ENCODE measurements around the gene ERCC5.

ERCC5 gene

DNA sequence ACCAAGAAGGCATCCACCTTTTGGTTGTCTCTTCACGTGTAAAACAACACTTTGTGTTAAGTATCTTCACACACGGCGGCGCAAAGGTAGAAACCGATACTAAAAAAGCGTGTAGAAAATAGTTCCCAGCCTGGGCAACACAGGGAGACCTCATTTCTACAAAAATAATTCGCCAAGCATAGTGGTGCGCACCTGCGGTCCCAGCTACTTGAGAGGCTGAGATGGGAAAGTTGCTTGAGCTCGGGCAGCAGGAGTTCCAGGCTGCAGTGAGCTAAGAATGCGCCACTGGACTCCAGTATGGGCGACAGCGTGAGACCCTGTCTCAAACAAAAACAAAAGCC, 573 bp upstream of the ERCC5 start:
- DNase-seq (ENCODE audit: low spot score) = no peak

DNA sequence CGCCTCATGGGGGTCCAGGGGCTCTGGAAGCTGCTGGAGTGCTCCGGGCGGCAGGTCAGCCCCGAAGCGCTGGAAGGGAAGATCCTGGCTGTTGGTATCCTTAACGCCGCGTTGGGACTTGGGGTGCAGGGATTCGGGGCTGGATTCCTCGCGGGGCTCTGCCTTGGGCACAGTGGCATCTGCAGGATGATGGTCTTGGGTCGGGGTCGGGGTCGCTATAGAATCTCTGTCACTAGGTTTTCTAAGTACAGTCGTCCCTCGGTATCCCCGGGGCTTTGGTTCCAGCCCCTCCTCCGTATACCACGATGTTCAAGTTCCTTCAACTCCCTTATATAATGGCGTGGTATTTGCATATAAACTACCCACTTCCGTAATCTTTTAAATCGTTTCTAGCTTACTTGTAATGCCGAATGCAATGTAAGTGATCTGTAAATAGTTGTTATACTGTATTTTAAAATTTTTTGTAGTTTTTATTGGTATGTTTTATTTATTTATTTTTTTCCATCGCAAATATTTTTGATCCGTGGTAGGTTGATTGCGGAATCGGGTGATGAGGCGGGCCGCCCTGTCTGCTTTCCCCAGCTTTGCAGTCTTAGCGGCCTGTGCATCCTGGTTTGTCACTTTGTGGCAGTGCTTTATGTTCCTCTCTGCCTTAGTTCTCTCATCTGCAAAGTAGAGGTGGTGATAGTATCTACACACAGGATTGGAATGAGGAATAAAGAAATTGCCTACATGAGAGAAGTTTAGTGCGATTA, 606 bp downstream of the ERCC5 start:
- peak; percentile 53 for DNase-seq (ENCODE audit: low spot score)

DNA sequence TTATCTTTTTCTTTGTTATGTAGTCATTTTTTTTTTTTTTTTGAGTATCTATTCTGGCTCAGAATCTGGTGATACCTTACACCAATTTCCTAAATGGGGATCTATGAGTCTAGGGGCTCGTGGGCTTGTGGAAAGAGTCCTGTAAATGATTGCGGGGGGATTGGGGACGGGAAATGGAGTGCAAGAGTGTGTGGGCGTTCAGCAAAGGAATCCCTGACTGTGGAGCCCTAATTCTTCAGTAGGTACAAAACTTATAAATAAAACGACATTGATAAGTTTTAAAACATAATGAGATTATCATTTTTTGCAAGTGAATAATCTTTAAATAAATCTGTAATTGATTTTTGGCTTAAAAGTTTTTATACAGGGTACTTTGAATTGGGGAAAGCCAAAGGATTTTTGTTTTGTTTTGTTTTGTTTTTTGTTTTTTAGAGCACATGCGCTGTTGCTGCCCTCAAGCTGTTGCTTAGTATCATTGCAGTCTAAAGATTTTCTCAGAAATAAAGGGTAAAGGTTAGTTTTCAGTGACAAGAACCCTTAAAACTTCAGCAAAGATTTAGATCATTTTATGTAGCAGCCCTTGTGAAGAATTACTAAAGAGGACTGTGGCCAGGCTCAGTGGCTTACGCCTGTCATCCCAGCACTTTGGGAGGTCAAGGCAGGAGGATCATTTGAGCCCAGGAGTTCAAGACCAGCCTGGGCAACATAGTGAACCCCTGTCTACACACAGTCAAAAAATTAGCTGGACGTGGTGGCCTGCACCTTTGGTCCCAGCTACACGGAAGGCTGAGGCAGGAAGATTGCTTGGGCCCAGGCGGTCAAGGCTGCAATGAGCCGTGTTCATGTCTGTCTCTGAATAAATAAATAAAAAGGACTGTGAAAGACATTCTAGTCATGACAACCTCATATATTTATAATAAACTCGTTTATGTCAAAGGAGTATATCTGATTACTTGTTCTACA, 1.7 kb downstream of the ERCC5 start:
- no peak for DNase-seq (ENCODE audit: low spot score)

DNA sequence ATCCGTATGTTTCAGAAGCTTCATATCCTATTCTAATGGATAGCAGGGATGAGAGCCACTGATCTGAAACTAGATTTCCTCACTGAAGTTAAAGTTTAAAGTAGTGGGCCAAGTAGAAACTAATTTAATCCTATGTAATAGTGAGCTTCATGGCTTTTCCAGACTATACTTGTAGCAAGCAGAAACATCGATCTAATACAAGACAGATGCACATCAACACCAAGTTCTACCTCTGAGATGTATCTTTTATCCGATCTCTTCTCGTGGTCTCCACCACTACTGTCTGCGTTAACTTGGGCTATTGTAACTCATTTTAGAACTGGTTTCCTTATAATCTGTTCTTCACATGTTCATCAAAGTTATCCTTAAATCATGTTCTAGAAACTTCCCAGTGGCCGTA, 3.1 kb downstream of the ERCC5 start:
- DNase-seq (ENCODE audit: low spot score) = no peak

DNA sequence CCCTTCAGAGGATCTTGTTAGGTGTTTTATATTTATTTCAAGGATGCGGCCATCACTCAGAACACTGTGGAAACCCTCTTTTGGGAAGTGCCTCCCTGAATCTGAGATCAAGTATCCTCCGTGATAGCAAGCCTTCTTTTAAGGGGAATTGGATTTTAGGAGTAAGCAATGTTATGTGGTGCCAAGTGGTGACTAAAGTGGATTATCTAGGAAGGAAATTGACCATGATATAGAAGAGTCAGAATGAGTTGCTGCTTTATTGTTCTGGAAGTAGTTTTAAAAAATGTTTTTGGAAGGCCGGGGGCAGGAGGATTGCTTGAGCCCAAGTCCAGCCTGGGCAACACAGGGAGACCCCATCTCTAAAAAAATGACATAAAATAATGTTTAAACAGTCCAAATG, 6.7 kb downstream of the ERCC5 start:
- DNase-seq (ENCODE audit: low spot score) = no peak

DNA sequence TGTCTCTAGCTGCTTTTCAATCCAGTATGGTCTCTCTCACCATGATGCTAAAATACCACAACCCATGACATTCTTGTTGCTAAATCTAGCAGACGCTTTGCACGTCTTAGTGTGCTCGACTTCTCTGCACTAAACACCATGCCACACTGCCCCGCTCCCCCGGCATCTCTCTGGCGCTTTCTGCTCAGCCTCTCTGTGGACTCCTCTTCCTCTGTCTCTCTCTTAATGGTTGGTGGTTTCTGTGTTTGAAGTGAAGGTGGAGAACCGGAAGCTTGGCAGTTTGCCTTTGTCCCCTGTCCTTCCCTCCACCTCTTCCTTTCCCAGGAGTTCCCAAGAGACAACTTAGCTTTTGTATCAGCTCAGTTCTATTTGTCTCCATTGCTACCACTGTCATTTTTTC, 8.8 kb downstream of the ERCC5 start:
- no peak for DNase-seq (ENCODE audit: low spot score)

DNA sequence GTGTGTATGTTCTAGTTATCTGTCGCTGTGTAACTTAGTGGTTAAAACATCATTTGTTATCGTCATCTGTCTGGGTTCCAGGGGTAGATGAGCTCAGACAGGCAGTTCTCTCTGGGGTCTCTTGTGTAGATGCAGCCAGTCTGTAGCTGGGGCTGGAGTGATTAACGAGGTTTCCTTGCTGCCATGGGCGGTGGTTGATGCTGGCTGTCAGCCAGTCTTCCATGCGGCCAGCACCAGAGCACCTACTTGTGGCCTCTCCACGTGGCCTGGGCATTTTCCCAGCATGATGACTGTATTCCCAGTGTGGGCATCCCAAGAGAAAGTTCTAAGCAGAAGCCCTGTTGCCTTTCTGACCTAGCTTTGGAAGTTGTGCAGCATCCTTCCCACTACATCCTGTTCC, 10.7 kb downstream of the ERCC5 start:
- no peak for DNase-seq (ENCODE audit: low spot score)

DNA sequence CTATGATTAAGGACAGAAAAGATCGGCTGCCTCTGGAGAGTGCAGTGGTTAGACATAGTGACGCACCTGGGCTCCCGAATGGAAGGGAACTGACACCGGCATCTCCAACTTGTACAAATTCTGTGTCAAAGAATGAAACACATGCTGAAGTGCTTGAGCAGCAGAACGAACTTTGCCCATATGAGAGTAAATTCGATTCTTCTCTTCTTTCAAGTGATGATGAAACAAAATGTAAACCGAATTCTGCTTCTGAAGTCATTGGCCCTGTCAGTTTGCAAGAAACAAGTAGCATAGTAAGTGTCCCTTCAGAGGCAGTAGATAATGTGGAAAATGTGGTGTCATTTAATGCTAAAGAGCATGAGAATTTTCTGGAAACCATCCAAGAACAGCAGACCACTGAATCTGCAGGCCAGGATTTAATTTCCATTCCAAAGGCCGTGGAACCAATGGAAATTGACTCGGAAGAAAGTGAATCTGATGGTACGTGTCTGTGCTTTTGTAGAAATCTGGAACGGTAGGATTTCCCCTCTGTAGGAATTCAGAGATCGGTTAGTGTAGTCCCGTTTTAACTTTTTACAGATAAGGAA, 16.9 kb downstream of the ERCC5 start:
- DNase-seq (ENCODE audit: low spot score) = no peak

DNA sequence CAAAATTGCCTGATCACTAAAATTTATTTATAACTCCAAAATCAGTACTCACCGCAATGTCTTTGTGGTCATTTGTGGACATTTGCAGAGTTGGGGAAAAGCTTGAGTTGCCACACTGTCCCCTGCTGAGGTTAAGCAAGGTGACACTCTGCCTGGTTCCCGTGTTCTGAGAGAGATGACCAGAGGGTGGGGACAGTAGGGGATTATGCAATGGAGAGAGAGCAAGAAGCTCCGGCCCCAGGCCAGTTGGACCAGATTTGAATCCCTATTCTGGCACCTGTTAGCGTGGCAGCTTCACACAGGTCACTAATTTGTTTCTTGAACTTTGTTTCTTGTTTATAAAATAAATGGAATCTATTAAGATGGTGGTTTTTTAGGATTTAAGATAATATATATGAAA, 17.8 kb downstream of the ERCC5 start:
- no peak for DNase-seq (ENCODE audit: low spot score)

DNA sequence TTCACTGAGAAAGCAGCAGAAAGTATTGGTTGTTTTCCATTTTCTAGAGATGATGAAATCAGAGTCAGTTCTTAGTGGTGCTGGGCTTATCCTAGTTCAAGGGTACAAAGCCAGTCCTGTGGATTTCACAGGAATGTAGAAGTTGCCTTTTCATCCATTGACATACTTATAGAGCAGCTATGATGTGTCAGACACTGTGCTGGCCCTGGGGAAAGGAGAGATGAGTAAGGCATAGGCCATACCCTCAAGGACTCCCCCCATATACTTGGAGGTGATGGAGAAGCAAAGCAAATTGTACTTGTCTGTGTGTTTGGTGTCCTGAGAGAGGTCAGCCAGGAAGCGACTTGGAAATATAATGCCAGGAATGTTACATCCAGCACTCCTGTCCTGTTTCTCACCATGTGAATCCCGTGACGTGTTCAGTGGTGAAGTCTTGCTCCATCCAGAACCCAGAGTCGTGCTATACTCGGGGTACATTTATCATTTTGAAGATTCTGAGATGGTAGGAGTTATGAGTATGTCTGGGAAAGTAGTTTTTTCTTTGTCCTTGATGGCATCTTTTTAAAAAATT, 22.6 kb downstream of the ERCC5 start:
- no peak for DNase-seq (ENCODE audit: low spot score)

DNA sequence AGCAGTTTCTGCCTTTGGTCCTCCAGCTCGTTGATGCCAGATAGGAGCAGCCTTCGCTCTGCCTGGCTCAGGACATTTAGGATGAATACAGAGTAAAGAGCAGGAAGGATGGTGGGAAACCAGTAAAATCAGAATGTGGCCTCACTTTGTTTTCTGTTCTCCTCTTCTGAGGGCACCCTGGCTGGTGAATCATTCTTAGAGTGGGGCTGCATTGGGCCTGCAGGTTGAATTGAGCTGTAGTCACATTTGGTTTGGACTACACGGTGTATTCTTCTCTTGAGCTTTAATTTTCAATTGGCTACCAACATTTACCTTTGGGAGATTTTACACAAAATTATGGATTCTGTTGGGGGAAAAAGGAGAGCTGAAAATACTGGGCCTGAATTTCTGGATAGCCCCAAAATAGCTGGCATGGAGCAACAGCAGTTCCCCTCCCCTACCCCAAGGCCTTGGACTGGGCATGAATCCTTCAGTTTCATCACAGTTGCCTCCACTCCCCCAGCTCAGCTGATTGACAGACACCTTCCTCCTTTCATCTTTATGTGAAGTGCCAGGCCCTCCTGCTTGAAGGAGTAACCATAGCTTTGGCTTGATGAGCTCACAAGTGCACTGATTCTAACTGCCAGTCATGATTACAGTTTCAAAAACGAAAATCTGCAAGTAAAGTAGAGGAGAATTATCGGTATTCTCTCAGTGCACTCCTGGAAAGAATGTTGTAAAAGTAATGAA, 24.3 kb downstream of the ERCC5 start:
- DNase-seq (ENCODE audit: low spot score) = no peak

DNA sequence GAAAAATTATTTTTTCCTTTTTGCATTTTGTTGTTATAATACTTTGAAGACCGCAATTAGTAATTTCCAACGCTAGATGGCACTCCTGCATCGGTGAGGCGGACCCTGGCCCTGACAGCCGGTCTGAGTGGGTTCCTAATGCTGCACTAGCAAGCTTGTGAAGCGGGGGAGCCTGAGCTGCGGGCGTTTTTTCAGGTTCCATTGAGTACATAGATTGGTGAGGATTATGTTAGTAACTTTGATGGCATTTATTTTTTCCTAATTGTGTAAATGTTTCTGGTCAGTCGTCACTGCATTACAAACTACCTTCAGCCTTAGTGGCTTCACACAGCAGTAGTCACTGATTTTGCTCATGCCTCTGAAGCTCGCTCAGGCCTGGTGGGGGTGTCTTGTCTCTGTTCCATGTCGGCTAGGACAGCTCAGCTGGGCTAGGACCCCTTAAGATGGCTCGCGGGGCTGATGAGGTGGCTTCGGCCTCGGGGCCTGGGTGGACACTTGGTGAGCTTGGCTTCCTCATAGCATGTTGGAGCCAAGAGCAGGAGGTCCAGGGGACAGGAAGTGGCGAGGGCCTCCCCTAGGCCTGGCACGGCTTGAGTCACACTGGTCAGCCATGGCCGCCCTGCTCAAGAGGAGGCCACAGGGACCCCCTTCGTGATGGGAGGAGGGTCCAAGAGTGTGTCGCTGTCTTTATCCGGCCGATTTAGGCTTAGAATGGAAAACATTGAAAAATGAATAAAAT, 25.0 kb downstream of the ERCC5 start:
- DNase-seq (ENCODE audit: low spot score) = peak; percentile 85

DNA sequence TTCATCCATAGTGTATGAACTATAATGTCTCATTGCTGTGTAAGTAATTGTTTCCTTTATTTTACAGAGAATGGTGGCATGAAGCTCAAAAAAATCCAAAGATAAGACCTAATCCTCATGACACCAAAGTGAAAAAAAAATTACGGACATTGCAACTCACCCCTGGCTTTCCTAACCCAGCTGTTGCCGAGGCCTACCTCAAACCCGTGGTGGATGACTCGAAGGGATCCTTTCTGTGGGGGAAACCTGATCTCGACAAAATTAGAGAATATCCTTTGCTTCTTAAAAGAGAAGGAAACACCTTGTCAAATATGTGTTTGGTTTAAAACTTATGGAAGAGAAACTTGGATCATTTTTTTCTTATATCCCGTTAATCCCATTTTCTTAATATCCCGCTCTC, 26.3 kb downstream of the ERCC5 start:
- no peak for DNase-seq (ENCODE audit: low spot score)

DNA sequence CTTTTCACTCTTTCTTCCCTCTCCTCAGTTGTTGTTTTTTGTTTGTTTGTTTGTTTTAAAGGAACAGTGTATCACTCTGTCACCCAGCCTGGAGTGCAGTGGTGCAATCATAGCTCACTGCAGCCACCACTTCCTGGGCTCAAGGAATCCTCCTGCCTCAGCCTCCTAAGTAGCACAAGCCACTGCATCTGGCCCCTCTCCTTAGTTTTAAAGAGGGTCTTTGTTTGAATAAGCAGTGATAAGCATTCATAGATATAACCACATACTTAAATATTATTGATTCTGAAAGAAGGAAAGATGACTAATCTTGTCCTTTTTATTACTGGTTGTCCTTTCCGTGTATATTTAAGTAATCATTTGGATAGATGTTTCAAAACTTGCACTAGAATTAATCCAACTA, 26.7 kb downstream of the ERCC5 start:
- no peak for DNase-seq (ENCODE audit: low spot score)

DNA sequence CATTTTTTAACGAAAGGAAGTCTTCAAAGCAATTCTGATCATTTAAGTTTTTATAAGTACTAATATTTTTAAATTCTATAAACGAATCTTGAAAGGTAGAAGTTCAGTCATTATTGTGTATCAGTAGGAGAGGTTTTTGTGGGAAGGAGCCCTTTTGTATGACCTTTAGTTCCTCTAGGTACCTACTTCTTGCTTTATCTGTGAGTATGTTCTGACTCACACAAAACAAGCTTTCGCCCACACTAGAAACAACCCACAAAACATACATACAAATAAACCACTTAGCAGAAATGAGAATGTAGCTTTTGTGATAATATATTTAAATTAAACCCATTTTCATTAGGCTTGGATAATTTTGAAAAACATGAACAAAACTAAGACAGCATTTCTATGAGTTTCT, 27.8 kb downstream of the ERCC5 start:
- DNase-seq (ENCODE audit: low spot score) = no peak

DNA sequence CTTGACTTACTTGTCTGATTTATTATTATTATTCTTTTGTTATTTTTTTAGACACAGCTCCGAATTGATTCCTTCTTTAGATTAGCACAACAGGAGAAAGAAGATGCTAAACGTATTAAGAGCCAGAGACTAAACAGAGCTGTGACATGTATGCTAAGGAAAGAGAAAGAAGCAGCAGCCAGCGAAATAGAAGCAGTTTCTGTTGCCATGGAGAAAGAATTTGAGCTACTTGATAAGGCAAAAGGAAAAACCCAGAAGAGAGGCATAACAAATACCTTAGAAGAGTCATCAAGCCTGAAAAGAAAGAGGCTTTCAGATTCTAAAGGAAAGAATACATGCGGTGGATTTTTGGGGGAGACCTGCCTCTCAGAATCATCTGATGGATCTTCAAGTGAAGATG, 29.4 kb downstream of the ERCC5 start:
- no peak for DNase-seq (ENCODE audit: low spot score)

DNA sequence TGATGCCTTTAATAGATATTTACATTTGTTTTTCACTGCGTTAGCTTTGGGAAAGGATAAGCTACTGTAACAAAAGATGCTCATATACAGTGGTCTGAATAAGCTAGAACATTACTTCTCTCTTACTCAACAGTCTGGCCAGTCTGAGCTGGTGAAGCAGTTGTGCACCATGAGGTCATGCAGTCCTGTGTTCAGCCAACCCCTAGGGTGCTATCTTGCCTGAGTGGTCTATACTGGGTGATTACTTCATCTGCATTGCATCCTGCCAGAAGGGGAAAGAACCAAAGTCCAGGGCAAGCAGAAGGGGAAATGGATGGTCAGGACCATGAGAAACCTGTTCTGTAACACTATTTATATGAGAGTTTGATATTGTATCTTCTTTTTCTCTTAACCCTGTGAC, 31.5 kb downstream of the ERCC5 start:
- no peak for DNase-seq (ENCODE audit: low spot score)

DNA sequence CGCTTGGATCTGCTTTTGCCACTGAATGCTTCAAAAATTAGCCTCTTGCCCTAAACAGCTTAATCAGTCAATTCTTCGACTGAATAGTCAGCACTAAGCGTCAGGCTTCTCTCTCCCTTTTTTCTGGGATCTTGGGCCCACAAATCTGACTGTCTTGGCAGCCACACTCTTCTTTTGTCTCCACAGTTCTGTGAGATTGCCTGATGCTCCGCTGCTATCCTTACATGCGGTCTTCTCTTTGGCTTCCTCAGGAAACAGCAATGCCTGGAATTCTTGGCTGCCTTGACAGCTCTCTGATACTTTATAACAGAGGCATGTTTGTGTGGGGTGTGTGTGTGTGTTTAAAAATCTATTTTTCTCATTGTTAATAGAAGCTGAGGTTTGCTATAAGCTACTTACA, 32.6 kb downstream of the ERCC5 start:
- no peak for DNase-seq (ENCODE audit: low spot score)

DNA sequence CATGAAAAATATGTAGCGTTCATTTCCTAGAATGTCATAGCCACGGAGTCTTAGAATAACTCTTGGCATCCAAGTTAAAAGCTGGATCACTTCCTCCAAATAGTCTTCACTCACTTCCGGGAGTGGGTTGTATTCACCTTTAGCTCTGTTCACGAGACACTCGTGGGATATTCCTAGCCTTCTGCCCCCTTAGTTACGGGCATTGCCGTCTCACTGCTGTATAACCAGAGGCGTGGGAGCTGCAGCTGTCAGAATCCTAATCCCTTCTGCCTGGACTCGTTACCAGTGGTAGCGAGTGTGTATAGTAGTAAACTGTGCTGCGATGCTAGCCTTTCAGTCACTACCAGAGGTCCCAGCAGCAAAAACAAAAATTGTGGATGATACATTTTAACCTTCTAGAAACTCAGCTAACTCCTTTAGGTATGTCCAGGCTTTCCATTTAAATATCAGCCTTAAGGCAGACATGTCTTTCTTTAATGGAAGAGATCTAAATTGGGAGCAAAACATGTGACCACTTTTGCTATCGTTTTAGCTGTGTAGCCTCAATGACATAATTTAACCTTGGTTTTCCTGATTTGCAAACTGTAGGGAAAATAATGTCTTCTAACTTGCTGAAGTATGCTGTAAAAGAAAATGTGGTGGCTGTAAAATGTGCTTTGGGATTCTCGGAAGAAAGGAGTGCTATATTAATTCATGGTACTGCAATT, 34.1 kb downstream of the ERCC5 start:
- DNase-seq (ENCODE audit: low spot score) = no peak

DNA sequence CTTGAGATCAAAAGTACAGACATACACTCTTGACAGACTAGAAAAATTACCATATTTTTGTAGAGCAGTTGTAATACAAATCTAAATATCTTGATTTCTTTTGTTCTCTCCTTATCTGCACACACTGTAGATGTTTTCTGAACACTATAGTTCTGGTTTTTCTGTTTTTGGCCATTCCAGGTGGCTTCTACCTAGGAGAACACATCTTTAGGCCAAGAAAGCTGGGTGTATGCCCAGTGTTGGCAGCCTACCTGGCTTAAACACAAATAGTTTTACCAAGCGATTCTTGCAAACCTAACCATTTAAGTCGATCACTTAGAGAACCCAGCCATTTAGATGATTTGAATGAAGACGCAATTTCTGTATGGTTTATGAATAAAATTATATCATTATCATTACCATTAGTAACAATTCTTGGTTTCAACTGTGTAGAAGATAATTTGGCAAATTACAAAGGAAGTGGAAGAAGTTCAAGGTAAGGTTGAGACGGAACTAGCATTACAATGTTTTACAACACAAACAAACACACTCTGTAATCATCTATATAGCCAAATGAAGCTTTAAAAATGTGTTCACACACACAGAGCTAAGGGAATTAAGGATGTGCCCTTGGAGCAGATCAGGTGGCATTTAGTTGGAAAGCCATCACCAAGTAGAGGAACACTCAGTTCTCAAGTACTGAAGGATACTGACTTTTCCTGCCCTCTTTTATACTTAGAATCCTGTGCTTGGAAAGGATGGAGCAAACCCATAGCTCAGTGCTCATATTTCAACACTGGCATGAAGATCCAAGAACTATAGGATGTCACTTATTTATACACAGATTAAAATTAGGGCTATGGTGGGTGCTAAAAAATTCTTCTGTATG, 36.2 kb downstream of the ERCC5 start:
- DNase-seq (ENCODE audit: low spot score) = no peak
